HG02938 (cell line): ENCODE results near the gene KRT3.

ENCODE experiments used
- ATAC-seq: cut with Tn5 transposase; IDR thresholded peaks from one replicate; pipeline ENCODE4 v1.9.1; 2021; ENCODE audit warnings: mild to moderate bottlenecking, moderate library complexity; ENCODE audit not compliant: unreplicated experiment

KRT3 gene

GRCh38 chr12:52783563-52784316 lies 12.2 kb downstream of the KRT3 start:
- no peak for ATAC-seq

DNA sequence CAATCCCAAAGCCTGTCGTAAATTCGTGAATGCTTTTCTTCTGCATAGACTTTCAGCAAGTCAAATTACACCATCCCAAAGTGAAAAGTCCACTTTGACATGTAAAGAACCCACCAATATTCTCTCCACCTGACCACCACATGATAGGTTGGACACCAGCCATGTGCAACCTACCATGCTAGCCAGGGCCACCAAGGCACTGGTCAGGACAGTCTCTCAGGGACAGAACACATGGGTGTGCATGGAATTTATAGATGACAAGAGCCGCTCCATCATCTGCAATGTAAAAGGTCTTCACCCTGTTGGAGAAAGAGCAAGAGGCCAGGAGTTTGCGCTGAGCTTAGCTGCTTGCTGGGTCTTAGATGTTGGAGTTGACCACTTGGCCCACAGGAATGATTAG lies 13.4 kb downstream of the KRT3 start:
- ATAC-seq, result no peak

- no peak for ATAC-seq
These were observed 14.4 kb downstream of the KRT3 start for GRCh38 chr12:52781399-52782082.

DNA sequence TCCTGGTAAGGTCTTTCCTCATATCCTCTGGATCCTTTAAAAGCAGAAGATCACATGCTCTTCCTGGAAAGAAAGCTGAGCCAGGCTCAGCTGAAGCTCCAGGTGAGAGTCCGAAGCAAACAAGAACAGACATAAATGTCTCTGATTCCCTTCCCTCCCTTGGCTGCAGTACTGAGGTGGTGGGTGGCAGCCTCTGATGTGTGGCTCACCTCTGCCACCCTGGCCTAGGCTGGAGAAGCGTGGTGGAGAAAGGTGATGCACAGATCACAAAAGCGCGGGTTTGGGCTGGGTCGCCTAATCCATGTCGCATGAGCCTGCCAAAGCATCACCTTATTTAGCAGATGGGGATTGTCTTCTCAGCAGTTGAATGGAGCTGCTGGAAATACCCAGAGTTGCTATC lies 16.0 kb downstream of the KRT3 start:
- no peak for ATAC-seq

- ATAC-seq, result no peak
These were observed 17.1 kb downstream of the KRT3 start for GRCh38 chr12:52778833-52779232.

DNA sequence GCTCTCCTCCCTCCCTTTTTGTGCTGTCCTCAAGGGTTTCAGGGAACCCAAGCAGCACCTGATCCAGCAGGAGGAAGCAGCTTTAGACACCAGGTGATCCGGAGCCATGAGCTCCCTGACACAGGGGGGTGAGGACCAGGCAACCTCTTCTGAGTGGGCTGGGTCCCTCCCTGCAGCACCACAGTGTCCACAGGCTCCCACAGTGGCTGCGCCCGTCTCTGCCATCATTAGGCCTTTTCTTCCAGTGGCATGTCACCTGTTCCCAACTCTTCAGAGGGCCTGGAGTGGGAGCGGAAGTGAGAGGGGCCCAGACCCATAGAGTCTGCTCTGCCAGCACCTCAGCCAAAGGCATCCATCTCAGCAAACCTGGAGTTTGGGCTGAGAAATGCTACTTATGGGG lies 18.4 kb downstream of the KRT3 start:
- no peak for ATAC-seq

DNA sequence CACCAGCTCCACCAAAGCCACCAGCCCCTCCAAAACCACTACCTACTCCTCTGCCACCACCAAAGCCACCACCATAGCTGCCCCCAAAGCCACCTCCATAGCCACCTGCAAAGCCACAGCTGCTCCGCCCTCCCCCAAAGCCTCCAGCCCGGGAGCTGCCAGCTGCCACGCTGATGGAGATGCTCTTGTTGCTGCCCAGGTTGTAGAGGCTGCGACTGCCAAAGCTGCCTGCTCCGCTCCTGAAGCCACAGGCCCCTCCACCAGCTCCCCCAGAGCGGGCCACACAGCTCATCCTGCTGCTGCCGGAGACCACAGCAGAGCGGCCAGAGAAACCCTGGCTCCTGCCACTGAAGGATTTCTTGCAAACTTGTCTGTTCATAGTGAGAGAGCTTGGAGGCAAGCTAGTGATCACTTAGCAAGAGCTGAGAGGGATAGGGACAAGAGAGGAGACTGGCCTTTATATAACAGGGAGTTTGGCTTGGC lies 19.0 kb downstream of the KRT3 start, which contains the start of gene KRT76:
Gene KRT76 (minus strand): TSS at position 433 of the 483 bp plus-strand sequence. CDS start 54 bp downstream, at position 379.
- no peak for ATAC-seq

DNA sequence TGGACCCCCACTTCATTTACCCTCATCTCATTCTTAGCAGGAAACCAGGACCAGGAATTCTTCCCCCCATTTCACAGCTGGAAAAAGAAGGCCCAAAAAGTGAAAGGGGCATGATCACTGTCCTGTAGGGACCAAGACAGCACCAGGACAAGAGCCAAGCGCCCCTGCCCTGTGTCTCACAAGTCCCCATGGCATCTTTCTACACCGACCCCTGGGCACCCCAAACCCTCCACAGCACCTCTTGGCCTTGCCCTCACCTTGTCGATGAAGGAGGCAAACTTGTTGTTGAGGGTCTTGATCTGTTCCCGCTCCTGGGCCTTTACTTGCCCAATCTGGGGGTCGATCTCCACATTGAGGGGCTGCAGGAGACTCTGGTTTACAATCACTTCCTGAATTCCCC lies 19.5 kb downstream of the KRT3 start:
- ATAC-seq, result no peak

GRCh38 chr12:52774629-52775250 lies 21.2 kb downstream of the KRT3 start:
- ATAC-seq, result no peak

DNA sequence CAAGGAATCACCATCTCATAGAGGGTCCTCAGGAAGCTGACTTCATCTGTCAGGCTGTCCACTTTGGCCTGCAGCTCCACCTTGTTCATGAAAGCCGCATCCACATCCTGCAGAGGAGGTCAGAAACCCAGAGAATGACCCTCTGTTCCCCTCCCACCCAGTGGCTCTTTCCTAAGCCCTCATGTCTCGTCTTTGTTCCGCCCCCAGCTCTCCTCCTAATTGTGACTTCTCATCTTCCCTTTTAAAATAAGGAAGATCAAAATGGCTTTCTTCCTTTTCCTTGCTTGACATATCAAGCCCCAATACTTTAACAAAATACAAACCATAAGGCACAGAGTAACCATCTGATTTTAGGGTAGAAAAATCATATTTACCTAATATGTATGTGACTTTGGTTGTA lies 23.1 kb downstream of the KRT3 start:
- no peak for ATAC-seq

DNA sequence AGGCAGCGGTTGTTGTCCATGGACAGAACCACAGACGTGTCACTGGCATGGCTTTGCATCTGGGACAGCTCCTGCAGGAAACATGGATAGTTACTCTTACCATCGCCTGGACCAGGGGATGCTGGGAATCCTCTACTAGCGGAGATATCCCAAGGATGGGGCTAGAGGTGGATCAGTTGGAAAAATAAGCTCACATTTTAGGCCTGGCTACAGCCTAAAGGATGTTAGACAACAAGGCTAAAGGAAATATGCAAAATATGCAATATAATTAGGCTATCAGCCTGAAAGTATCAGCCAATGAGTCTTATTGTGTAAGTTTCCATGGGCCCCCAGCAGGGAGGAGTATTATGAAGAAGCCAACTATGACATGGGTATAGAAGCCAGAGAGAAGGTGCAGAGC lies 23.7 kb downstream of the KRT3 start:
- ATAC-seq, result no peak

- no peak for ATAC-seq
These were observed 24.4 kb downstream of the KRT3 start for GRCh38 chr12:52771505-52771904.

GRCh38 chr12:52771088-52771487 lies 24.8 kb downstream of the KRT3 start:
- ATAC-seq, result no peak

DNA sequence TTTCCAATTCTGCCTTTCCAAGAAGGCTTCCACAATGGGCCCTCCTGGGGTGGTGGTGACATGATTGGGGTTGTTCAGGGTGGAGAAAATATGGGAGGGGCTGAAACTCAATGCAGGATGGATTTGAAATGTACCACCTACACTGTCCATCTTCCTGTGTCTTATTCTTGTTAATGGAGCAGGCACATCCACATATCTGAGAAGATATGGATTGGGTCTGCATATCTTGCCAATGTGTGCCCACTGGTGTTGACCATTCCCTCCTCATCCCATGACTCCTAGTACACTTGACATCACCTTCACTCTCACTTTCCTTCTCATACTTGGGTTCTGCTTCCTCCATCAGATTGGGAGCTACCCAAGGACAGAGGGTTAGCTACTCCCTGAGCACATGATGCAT lies 26.0 kb downstream of the KRT3 start:
- no peak for ATAC-seq

DNA sequence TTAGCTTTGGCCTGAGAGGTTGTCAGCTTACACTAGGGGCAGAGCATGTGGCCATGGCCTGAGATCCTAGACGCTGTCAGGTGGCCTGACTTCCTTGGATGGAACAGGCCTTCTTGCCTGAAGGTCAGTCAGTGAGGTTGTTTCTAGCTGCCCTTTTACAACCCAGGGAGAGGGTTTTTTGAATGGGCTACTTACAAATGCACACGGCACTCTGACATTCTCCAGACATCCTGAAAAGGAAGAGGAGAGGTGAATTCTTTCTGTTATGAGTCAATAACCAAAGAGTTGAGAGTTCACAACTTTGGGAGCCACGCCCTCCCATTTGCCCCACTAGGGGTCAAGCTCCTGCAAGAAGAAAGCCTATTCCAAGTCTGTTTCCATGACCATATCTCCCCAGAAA lies 26.6 kb downstream of the KRT3 start:
- ATAC-seq, result no peak

- ATAC-seq, result no peak
These were observed 27.3 kb downstream of the KRT3 start for GRCh38 chr12:52768479-52769200.

DNA sequence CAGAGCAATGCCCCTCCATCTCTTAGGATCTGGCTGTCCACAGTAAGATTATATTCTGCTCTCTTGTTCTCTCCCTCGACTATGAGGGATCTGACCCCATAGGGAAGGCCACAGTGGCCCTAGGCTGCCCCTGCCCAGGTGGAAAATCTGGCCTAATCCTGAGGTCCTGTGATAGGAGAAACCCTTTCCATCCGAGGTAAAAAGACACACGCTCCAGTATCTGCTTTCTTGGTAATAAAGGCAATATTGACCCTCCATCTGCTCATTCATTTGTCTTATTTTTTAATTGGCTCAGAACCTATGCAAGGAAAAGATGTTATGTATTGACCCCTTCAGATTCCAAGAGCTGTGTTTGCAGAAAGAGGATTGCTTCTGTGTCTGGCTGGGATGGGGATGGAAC lies 28.5 kb downstream of the KRT3 start:
- ATAC-seq, result no peak

- ATAC-seq, result no peak
These were observed 28.9 kb downstream of the KRT3 start for GRCh38 chr12:52767020-52767379.

DNA sequence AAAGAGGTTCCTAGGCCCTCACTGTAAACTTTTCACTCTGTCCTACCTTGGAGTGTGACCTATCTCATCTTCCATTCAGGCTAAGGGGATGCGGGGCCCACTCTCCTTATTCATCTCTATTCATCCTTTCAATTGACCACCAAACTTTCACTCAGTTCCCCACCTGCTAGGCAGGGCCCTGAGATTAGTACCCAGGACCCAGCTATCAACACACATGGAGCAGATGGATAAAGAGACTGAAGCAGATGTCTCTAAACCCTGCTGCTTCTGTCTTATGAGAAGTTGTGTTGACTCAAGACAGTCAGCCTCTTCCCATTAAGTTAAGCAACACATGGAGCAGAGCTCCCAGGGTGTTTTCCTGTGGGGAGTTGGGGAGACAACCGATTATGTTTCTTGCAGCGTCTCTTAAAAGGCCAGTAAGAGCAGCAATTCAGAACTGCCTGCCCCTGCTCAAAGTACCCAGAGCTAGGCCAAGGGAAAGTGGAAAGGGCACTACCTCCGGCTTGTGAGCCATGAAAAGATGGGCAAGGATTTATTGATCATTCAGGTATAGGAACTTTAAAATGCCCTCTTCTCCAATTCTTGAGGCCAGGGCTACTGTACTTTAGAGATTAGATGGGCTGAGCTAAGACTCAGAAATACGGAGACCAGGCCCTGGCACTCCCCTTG lies 29.4 kb downstream of the KRT3 start:
- ATAC-seq, result no peak

DNA sequence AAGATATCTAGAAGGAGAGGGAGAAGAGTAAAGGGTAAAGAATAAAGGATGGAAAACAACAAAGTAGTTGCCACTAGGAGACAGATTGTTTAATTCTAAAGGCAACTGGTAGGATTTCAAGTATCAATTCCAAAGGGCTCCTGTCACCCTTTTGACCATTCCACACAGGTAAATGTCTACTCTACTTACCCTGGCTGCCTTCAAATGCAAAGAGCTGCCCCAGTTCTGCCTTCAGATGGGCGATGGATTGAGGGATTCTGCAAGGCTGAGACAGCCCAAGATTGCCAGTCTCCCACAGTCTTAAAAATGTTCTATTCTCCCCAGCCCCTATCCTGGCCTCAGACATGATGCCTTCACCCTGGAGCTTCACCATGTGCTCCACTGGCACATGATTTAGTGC lies 30.2 kb downstream of the KRT3 start:
- ATAC-seq, result no peak

DNA sequence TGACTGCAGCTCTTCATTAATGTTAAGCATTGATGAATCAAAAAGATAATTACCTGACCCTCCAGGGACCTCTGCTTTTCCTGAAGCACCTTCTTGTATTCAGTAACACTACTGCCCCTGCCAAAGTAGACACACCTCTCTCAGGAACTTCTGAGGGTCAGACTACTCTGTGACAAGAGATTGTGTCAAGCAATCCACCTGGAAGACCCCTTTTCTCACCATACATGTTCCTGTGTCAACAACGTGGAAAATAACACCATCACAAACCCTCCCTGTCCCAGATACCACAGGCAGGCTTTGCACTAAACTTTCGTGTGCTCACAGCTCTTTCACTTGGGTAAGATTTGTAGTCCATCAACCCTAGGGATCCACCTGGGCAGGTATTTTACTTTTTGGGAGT lies 31.9 kb downstream of the KRT3 start:
- ATAC-seq, result no peak
